ENCODE measurements around the gene C12orf42. TPM values are rescaled to one million over a fixed set of nuclear protein-coding genes. Genes with fewer than 3 reads are reported as not detected.

C12orf42 gene
- total and polyA plus RNA-seq, 10 of the 15 experiments (the other 5 are each of a cell fraction or from before 2014, with no cell fraction given), result 1.4 to 7.0 (median 2.4) TPM

DNA sequence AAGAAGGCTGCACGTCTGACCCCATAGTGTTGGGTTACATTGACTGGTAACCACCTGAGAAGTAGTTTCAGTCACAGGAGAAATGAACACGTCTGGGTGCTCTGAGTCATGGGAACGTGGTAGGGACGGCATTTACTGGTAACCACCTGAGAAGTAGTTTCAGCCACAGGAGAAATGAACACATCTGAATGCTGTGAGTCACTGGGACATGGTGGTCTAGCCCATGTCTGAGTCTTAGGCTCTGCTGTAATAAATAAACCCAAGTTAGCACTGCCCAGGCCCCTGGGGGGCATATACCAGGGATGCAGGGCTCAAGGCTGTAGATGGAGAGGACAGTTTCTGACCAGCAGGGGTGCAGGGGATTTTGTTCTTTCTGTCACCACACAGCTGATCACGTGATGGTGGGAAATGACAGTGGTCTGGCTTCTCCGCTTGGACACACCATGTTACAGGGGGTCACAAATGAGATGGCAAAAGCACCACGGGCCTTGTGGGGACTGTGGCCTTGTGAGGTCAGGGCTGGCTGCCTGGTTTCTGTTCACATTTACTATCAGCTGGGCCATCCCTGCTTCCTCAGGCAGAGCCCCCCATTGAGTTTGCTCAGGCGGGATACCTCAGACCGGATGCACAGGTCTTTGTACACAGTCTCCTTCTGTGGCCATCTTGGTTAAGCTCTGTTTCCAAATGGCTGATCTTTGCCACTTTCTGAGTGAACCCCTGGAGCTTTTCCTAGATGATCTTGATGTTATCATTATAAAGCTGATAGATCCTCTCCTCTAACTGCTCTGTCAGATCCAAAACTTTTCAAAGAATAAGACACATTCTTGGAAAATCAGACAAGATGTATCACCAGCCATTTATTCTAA is 9.8 kb upstream of the C12orf42 start (continued):
- TF ChIP-seq MTA2 (IDR thresholded peaks at IDR 0.05; ENCODE audit: low read depth) (peak; percentile 99), MYC (IDR thresholded peaks at IDR 0.05; ENCODE audit: insufficient read depth, insufficient read length, insufficient replicate concordance, low read length, severe bottlenecking) (no peak), ASH2L (IDR thresholded peaks at IDR 0.05; ENCODE audit: borderline replicate concordance, low read depth) (no peak), JUND (IDR thresholded peaks at IDR 0.05; ENCODE audit: low read depth, low read length) (peak; percentile 83), RELA (IDR thresholded peaks at IDR 0.05; ENCODE audit: borderline replicate concordance, partially characterized antibody) (peak; percentile 16), GABPA (IDR thresholded peaks at IDR 0.05; ENCODE audit: low read depth) (peak; percentile 60), RCOR1 (conservative IDR thresholded peaks at IDR 0.05; ENCODE audit: low read depth, low read length) (0 out of 2 replicates have a peak, but pooled peaks have one; percentile 57), BCL11A (IDR thresholded peaks at IDR 0.05; ENCODE audit: low read depth, low read length) (peak; percentile 98), NR2C2 (IDR thresholded peaks at IDR 0.05; ENCODE audit: borderline replicate concordance, control insufficient read depth, insufficient read length, low read depth) (no peak), SPI1 (IDR thresholded peaks at IDR 0.05; ENCODE audit: borderline replicate concordance, insufficient read depth, low read depth, low read length) (peak; percentile 33; the same call in 1 of the 2 replicates), ZZZ3 (IDR thresholded peaks at IDR 0.05; ENCODE audit: control insufficient read depth, insufficient read length, low read depth) (no peak), IKZF2 (IDR thresholded peaks at IDR 0.05) (peak; percentile 98)
- TF ChIP-seq, protein P1, sequence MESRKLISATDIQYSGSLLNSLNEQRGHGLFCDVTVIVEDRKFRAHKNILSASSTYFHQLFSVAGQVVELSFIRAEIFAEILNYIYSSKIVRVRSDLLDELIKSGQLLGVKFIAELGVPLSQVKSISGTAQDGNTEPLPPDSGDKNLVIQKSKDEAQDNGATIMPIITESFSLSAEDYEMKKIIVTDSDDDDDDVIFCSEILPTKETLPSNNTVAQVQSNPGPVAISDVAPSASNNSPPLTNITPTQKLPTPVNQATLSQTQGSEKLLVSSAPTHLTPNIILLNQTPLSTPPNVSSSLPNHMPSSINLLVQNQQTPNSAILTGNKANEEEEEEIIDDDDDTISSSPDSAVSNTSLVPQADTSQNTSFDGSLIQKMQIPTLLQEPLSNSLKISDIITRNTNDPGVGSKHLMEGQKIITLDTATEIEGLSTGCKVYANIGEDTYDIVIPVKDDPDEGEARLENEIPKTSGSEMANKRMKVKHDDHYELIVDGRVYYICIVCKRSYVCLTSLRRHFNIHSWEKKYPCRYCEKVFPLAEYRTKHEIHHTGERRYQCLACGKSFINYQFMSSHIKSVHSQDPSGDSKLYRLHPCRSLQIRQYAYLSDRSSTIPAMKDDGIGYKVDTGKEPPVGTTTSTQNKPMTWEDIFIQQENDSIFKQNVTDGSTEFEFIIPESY (IDR thresholded peaks at IDR 0.05), result no peak
- TF ChIP-seq, protein P2, sequence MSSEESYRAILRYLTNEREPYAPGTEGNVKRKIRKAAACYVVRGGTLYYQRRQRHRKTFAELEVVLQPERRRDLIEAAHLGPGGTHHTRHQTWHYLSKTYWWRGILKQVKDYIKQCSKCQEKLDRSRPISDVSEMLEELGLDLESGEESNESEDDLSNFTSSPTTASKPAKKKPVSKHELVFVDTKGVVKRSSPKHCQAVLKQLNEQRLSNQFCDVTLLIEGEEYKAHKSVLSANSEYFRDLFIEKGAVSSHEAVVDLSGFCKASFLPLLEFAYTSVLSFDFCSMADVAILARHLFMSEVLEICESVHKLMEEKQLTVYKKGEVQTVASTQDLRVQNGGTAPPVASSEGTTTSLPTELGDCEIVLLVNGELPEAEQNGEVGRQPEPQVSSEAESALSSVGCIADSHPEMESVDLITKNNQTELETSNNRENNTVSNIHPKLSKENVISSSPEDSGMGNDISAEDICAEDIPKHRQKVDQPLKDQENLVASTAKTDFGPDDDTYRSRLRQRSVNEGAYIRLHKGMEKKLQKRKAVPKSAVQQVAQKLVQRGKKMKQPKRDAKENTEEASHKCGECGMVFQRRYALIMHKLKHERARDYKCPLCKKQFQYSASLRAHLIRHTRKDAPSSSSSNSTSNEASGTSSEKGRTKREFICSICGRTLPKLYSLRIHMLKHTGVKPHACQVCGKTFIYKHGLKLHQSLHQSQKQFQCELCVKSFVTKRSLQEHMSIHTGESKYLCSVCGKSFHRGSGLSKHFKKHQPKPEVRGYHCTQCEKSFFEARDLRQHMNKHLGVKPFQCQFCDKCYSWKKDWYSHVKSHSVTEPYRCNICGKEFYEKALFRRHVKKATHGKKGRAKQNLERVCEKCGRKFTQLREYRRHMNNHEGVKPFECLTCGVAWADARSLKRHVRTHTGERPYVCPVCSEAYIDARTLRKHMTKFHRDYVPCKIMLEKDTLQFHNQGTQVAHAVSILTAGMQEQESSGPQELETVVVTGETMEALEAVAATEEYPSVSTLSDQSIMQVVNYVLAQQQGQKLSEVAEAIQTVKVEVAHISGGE (CRISPR knock-in tag; IDR thresholded peaks at IDR 0.05), result no peak
- TF ChIP-seq, protein P3, sequence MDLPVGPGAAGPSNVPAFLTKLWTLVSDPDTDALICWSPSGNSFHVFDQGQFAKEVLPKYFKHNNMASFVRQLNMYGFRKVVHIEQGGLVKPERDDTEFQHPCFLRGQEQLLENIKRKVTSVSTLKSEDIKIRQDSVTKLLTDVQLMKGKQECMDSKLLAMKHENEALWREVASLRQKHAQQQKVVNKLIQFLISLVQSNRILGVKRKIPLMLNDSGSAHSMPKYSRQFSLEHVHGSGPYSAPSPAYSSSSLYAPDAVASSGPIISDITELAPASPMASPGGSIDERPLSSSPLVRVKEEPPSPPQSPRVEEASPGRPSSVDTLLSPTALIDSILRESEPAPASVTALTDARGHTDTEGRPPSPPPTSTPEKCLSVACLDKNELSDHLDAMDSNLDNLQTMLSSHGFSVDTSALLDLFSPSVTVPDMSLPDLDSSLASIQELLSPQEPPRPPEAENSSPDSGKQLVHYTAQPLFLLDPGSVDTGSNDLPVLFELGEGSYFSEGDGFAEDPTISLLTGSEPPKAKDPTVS (IDR thresholded peaks at IDR 0.05; ENCODE audit: low read depth, low read length), result no peak
- TF ChIP-seq, protein P4, sequence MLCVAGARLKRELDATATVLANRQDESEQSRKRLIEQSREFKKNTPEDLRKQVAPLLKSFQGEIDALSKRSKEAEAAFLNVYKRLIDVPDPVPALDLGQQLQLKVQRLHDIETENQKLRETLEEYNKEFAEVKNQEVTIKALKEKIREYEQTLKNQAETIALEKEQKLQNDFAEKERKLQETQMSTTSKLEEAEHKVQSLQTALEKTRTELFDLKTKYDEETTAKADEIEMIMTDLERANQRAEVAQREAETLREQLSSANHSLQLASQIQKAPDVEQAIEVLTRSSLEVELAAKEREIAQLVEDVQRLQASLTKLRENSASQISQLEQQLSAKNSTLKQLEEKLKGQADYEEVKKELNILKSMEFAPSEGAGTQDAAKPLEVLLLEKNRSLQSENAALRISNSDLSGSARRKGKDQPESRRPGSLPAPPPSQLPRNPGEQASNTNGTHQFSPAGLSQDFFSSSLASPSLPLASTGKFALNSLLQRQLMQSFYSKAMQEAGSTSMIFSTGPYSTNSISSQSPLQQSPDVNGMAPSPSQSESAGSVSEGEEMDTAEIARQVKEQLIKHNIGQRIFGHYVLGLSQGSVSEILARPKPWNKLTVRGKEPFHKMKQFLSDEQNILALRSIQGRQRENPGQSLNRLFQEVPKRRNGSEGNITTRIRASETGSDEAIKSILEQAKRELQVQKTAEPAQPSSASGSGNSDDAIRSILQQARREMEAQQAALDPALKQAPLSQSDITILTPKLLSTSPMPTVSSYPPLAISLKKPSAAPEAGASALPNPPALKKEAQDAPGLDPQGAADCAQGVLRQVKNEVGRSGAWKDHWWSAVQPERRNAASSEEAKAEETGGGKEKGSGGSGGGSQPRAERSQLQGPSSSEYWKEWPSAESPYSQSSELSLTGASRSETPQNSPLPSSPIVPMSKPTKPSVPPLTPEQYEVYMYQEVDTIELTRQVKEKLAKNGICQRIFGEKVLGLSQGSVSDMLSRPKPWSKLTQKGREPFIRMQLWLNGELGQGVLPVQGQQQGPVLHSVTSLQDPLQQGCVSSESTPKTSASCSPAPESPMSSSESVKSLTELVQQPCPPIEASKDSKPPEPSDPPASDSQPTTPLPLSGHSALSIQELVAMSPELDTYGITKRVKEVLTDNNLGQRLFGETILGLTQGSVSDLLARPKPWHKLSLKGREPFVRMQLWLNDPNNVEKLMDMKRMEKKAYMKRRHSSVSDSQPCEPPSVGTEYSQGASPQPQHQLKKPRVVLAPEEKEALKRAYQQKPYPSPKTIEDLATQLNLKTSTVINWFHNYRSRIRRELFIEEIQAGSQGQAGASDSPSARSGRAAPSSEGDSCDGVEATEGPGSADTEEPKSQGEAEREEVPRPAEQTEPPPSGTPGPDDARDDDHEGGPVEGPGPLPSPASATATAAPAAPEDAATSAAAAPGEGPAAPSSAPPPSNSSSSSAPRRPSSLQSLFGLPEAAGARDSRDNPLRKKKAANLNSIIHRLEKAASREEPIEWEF (IDR thresholded peaks at IDR 0.05; ENCODE audit: insufficient replicate concordance, low read depth, low read length), result peak; percentile 92

Measured in GM12878 (cell line).